Measurements from ENCODE around the gene VEGFB. TPM values are rescaled to one million over a fixed set of nuclear protein-coding genes. Genes with fewer than 3 reads are reported as not detected.

The VEGFB gene
- total RNA-seq, 1 experiment from 2014 or later = 8.7 TPM

- DNase-seq (ENCODE audit: extremely low read depth, low read depth) = no peak
Measured at GRCh38 chr11:64210301-64211020, 23.9 kb upstream of the VEGFB start.

- no peak for DNase-seq (ENCODE audit: extremely low read depth, low read depth)
Measured at GRCh38 chr11:64211181-64211872, 23.1 kb upstream of the VEGFB start.

GRCh38 chr11:64216879-64217278 lies 17.5 kb upstream of the VEGFB start:
- no peak for DNase-seq (ENCODE audit: extremely low read depth, low read depth)

GRCh38 chr11:64218628-64219353 lies 15.6 kb upstream of the VEGFB start:
- no peak for DNase-seq (ENCODE audit: extremely low read depth, low read depth)

- DNase-seq (ENCODE audit: extremely low read depth, low read depth) = no peak
Measured at GRCh38 chr11:64219354-64219684, 15.1 kb upstream of the VEGFB start.

- no peak for DNase-seq (ENCODE audit: extremely low read depth, low read depth)
Measured at GRCh38 chr11:64219755-64220154, 14.6 kb upstream of the VEGFB start.

GRCh38 chr11:64220271-64220670 lies 14.1 kb upstream of the VEGFB start:
- no peak for DNase-seq (ENCODE audit: extremely low read depth, low read depth)

- DNase-seq (ENCODE audit: extremely low read depth, low read depth) = no peak
Measured at GRCh38 chr11:64220798-64221197, 13.6 kb upstream of the VEGFB start.

GRCh38 chr11:64222651-64223000 lies 11.8 kb upstream of the VEGFB start:
- no peak for DNase-seq (ENCODE audit: extremely low read depth, low read depth)

GRCh38 chr11:64223001-64223651 lies 11.3 kb upstream of the VEGFB start:
- no peak for DNase-seq (ENCODE audit: extremely low read depth, low read depth)

GRCh38 chr11:64224151-64224890 lies 10.1 kb upstream of the VEGFB start:
- no peak for DNase-seq (ENCODE audit: extremely low read depth, low read depth)

- no peak for DNase-seq (ENCODE audit: extremely low read depth, low read depth)
Measured at GRCh38 chr11:64224891-64225607, 9.3 kb upstream of the VEGFB start.

GRCh38 chr11:64225608-64226506 lies 8.5 kb upstream of the VEGFB start, which contains the start of the genes NUDT22 and TRPT1:
Gene NUDT22, plus strand, starts transcription at chr11:64226274. Its CDS starts 379 bp downstream, at chr11:64226653.
Gene TRPT1, minus strand, starts transcription at chr11:64226186. Its CDS starts 326 bp downstream, at chr11:64225860.
- peak; percentile 64 for DNase-seq (ENCODE audit: extremely low read depth, low read depth)

GRCh38 chr11:64226507-64227051 lies 7.8 kb upstream of the VEGFB start:
- no peak for DNase-seq (ENCODE audit: extremely low read depth, low read depth)

- DNase-seq (ENCODE audit: extremely low read depth, low read depth) = no peak
Measured at GRCh38 chr11:64227405-64227956, 6.9 kb upstream of the VEGFB start.

- no peak for DNase-seq (ENCODE audit: extremely low read depth, low read depth)
Measured at GRCh38 chr11:64229090-64229743, 5.2 kb upstream of the VEGFB start.

GRCh38 chr11:64229744-64230170 lies 4.6 kb upstream of the VEGFB start:
- DNase-seq (ENCODE audit: extremely low read depth, low read depth) = no peak
